GM15510 (cell line): ENCODE results near the gene ANKRD35.

Experiments
- POLR2A ChIP-seq: IDR thresholded peaks from 3 replicates; pipeline ENCODE4 v1.6.1; 2011; ENCODE audit warnings: borderline replicate concordance; ENCODE audit not compliant: insufficient read length; ENCODE audit errors: extremely low read depth

The ANKRD35 gene

DNA sequence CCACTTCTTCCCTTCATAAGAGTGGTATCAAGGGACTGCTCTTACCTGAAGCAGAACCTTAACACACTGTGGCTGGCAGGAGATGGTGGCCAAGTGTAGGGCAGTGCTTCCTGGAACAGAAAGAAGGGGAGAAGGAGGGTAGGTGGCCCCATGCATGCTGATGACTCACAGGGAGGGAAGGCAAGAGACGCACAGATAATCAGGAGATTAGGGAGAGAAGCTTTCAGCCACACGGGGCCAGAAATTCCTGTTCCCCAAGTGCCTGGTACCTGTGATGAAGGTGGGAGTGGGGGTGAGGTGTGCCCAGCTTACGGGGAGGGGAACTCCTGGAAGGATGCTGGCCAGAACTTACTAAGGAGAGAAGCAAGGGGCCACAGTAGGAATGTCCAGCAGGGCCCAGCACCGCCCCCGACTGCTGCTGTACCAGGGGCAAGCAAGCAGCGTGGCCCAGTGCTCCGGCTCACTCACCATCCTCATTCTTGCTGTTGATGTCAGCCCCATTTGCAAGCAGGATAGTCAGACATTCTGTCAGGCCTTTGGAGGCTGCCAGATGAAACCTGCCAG lies 7.7 kb downstream of the ANKRD35 start:
- no peak for TF ChIP-seq POLR2A

GRCh38 chr1:145874646-145875045 lies 11.0 kb downstream of the ANKRD35 start:
- TF ChIP-seq POLR2A = no peak

GRCh38 chr1:145871994-145872924 lies 13.4 kb downstream of the ANKRD35 start:
- TF ChIP-seq POLR2A = no peak

- TF ChIP-seq POLR2A = no peak
Observed at GRCh38 chr1:145868232-145868631, 17.4 kb downstream of the ANKRD35 start.

GRCh38 chr1:145863282-145864018 lies 22.2 kb downstream of the ANKRD35 start:
- TF ChIP-seq POLR2A = no peak

- TF ChIP-seq POLR2A = peak; percentile 57
Observed at GRCh38 chr1:145859491-145860023, 26.1 kb downstream of the ANKRD35 start.

- peak; percentile 46 for TF ChIP-seq POLR2A
Observed at GRCh38 chr1:145858901-145859490, 26.7 kb downstream of the ANKRD35 start, which contains the start of gene PIAS3. TSS of gene PIAS3 (minus strand) at chr1:145859081. CDS start at chr1:145858990, 91 bp downstream.

DNA sequence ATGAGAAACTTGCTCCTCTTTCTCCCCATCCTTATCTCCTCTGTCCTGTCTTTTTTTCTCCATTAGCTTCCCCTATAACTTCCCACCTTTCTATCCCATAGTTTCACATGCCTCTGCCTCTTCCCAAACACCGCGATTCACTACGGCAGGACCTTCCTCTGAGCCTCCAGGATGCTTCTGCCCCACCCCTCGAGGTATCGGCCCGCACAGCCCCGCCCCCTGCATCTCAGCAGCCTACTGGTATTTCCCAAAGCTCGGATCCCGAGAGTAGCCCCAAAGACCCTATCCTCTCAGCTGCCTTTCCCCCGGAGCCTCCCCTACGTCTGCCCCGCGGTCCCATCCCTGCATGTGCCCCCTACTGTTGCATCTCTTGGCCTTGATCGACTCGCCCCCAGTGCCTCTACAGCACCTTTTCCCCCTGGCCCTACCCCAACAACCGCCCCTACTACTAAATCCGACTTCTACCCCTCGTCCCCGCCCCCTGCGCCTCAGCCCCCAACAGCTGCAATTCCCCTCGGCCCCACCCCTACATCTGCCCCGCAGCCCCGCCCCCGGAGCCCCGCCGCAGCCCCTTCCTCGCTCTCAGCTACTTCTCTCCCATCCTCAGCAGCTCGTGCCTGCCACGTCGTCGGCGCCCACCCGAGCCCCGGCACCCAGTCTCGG lies 27.3 kb downstream of the ANKRD35 start:
- TF ChIP-seq POLR2A = no peak

GRCh38 chr1:145857170-145857569 lies 28.5 kb downstream of the ANKRD35 start:
- TF ChIP-seq POLR2A = no peak

GRCh38 chr1:145855426-145855948 lies 30.2 kb downstream of the ANKRD35 start:
- no peak for TF ChIP-seq POLR2A

GRCh38 chr1:145849356-145850160 lies 36.1 kb downstream of the ANKRD35 start:
- no peak for TF ChIP-seq POLR2A

- TF ChIP-seq POLR2A = no peak
Observed at GRCh38 chr1:145847827-145848226, 37.8 kb downstream of the ANKRD35 start.

DNA sequence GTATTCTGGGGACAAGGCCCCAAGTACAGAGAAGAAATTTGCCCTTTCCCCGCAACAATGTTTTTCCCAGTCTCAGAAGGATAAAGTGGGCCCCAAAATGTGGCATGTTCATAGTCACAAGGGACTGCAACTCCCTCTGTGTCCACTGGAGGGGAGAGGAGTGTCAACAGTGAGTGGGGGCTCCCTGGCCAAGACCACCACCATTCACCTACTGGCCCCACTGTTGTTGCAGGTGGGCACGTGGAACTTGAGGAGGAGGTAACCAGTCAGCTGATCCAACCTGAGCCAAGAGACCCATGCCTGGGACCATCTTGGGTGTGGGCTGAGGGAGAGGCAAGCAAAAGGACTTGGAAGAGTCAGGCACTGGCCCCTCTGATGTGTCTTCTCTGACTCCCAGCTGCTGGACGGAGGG lies 39.5 kb downstream of the ANKRD35 start:
- TF ChIP-seq POLR2A = no peak
